ENCODE data around the gene MAML1.

DNA sequence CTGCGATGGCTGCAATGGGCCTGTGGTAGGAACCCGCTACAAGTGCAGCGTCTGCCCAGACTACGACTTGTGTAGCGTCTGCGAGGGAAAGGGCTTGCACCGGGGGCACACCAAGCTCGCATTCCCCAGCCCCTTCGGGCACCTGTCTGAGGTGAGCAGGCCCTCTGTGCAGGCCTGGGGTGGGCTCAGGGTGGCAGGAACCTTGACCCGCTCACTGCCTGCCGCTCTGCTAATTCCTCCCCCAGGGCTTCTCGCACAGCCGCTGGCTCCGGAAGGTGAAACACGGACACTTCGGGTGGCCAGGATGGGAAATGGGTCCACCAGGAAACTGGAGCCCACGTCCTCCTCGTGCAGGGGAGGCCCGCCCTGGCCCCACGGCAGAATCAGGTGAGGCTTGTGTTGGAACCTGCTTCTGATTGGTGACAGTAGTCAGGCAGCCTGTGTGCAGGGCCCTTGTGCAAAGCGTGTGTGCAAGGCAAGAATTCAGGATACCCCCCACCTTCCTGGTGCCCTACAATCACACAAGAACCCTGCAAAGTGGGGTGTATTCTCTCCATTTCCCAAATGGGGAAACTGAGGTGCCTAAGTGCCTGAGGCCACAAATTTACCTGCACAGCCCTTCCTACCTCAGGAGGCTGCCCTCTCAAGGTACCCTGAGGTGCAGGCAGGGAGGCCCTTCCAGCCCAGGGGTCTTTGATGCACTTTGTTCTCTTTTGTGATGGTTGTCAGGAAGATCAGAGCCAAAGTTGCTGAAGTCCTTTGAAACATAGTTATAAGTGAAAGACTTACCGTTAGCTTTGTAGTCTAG, 91.5 kb downstream of the MAML1 start:
- TF ChIP-seq REST (IDR thresholded peaks at IDR 0.05) = no peak
- no peak for TF ChIP-seq HNF4G (IDR thresholded peaks at IDR 0.05)
